IMR-90 (cell line): Measurements from ENCODE around the gene SLC37A1. TPM values are rescaled to one million over a fixed set of nuclear protein-coding genes. Genes with fewer than 3 reads are reported as not detected.

ENCODE experiments used
- ATAC-seq: fragments of 200-7000 bp; cut with Tn5 transposase; 2 replicates; pipeline ENCODE4 v1.9.1; 2020; ENCODE audit warnings: low read depth, mild to moderate bottlenecking, moderate library complexity
- BruUV-seq: library from RNA; stranded (reverse); fragments of 400-500 nt; replicated peaks from 2 replicates; lab custom pipeline; 2021; lab: Mats Ljungman, UMichigan
- CTCF ChIA-PET: fragments of 300-600 bp; formaldehyde crosslinking; extraction: SDS; loops from one replicate; lab custom pipeline; 2021; ENCODE audit warnings: antibody characterized with exemption; lab: Yijun Ruan, JAX
- POLR2A ChIA-PET: fragments of 300-600 bp; sonication (Branson Sonifier 250); formaldehyde crosslinking; loops from one replicate; lab custom pipeline; 2022; ENCODE audit warnings: antibody characterized with exemption; ENCODE audit not compliant: unreplicated experiment; lab: Charles Lee
- DNase-seq: peaks from one replicate; pipeline ENCODE4 v3.0.0; 2013
- H2AFZ ChIP-seq: replicated peaks from 2 replicates; pipeline ENCODE3; 2013; ENCODE audit warnings: low read length, mild to moderate bottlenecking; ENCODE audit not compliant: poor library complexity
- H2AK5ac ChIP-seq: 2 replicates; pipeline ENCODE4 v1.6.1; 2013; ENCODE audit warnings: low read depth, low read length, inconsistent platforms
- H2AK9ac ChIP-seq: replicated peaks from 2 replicates; pipeline ENCODE3; 2013; ENCODE audit warnings: mild to moderate bottlenecking, low read depth, low read length, moderate library complexity; ENCODE audit not compliant: poor library complexity
- H2BK120ac ChIP-seq: 2 replicates; pipeline ENCODE4 v1.6.1; 2013; ENCODE audit warnings: low read depth, low read length, inconsistent platforms
- H2BK15ac ChIP-seq: 3 replicates; pipeline ENCODE4 v1.6.1; 2013; ENCODE audit warnings: low read depth, low read length, inconsistent platforms
- H2BK20ac ChIP-seq: 2 replicates; pipeline ENCODE4 v1.6.1; 2013; ENCODE audit warnings: low read depth, mild to moderate bottlenecking, inconsistent platforms, low read length, moderate library complexity
- H2BK5ac ChIP-seq: 2 replicates; pipeline ENCODE4 v1.6.1; 2013; ENCODE audit warnings: mild to moderate bottlenecking, low read depth, low read length, inconsistent platforms; ENCODE audit not compliant: poor library complexity, severe bottlenecking
- H3K14ac ChIP-seq: replicated peaks from 2 replicates; pipeline ENCODE4 v1.6.1; 2013; ENCODE audit warnings: low read depth, low read length, inconsistent platforms
- H3K18ac ChIP-seq: 2 replicates; pipeline ENCODE4 v1.6.1; 2013; ENCODE audit warnings: low read depth, low read length, control low read depth
- H3K23ac ChIP-seq: 2 replicates; pipeline ENCODE4 v1.6.1; 2013; ENCODE audit warnings: low read depth, low read length, inconsistent platforms
- H3K27ac ChIP-seq: 2 replicates; pipeline ENCODE4 v1.5.1; 2013; ENCODE audit warnings: mild to moderate bottlenecking, control low read depth, low read length; ENCODE audit not compliant: insufficient read depth
- H3K27me3 ChIP-seq: 2 replicates; pipeline ENCODE4 v1.6.1; 2013; ENCODE audit warnings: low read length; ENCODE audit not compliant: control insufficient read depth, insufficient read depth
- H3K36me3 ChIP-seq: 2 replicates; pipeline ENCODE4 v1.6.1; 2013; ENCODE audit warnings: low read length, mixed read lengths; ENCODE audit not compliant: control insufficient read depth, insufficient read depth
- H3K4ac ChIP-seq: 2 replicates; pipeline ENCODE4 v1.6.1; 2013; ENCODE audit warnings: low read depth, low read length, inconsistent platforms
- H3K4me1 ChIP-seq: 2 replicates; pipeline ENCODE4 v1.6.1; 2013; ENCODE audit warnings: low read length, mixed read lengths; ENCODE audit not compliant: control insufficient read depth, insufficient read depth
- H3K4me2 ChIP-seq: 2 replicates; pipeline ENCODE4 v1.6.1; 2013; ENCODE audit warnings: low read depth, mild to moderate bottlenecking, control low read depth, low read length, moderate library complexity
- H3K4me3 ChIP-seq: 2 replicates; pipeline ENCODE4 v1.5.1; 2013; ENCODE audit warnings: low read depth, mild to moderate bottlenecking, control low read depth, low read length, moderate library complexity; ENCODE audit not compliant: insufficient read depth
- H3K56ac ChIP-seq: 2 replicates; pipeline ENCODE4 v1.6.1; 2013; ENCODE audit warnings: low read length, inconsistent platforms; ENCODE audit not compliant: insufficient read depth; ENCODE audit errors: extremely low read depth
- H3K79me1 ChIP-seq, 2 experiments: 2 replicates each; pipeline ENCODE4 v1.6.1; 2013; ENCODE audit warnings: low read length in 2 of 2, inconsistent platforms in 1 of 2, low read depth in 1 of 2
- H3K9ac ChIP-seq: 2 replicates; pipeline ENCODE4 v1.6.1; 2013; ENCODE audit warnings: low read depth, low read length, control low read depth
- H3K9me1 ChIP-seq: 2 replicates; pipeline ENCODE4 v1.6.1; 2013; ENCODE audit warnings: low read length, inconsistent platforms; ENCODE audit not compliant: insufficient read depth
- H3K9me3 ChIP-seq: 2 replicates; pipeline ENCODE4 v1.6.1; 2013; ENCODE audit warnings: low read length; ENCODE audit not compliant: control insufficient read depth, insufficient read depth
- H4K20me1 ChIP-seq: 2 replicates; pipeline ENCODE4 v1.6.1; 2013; ENCODE audit warnings: low read length, inconsistent platforms; ENCODE audit not compliant: insufficient read depth
- H4K5ac ChIP-seq: 2 replicates; pipeline ENCODE4 v1.6.1; 2013; ENCODE audit warnings: mild to moderate bottlenecking, low read depth, low read length, control low read depth
- H4K8ac ChIP-seq, 2 experiments: 2 replicates each; pipeline ENCODE4 v1.6.1; 2013; ENCODE audit warnings: low read depth in 2 of 2, low read length in 2 of 2, control low read depth in 1 of 2, inconsistent platforms in 1 of 2
- H4K91ac ChIP-seq: 2 replicates; pipeline ENCODE4 v1.6.1; 2013; ENCODE audit warnings: low read depth, low read length, inconsistent platforms; ENCODE audit not compliant: insufficient read depth
- BHLHE40 ChIP-seq: fragments of 150-350 bp; IDR thresholded peaks from 2 replicates; pipeline ENCODE4 v1.6.1; 2016; ENCODE audit warnings: mild to moderate bottlenecking, low read depth, low read length
- CEBPB ChIP-seq: IDR thresholded peaks from 2 replicates; pipeline ENCODE4 v1.6.1; 2012; ENCODE audit warnings: low read depth, low read length, improper control_type of control experiment
- CTCF ChIP-seq: conservative IDR thresholded peaks from 2 replicates; pipeline ENCODE4 v1.5.1; 2012; ENCODE audit warnings: mild to moderate bottlenecking, low read depth, low read length, improper control_type of control experiment
- FOS ChIP-seq: fragments of 150-350 bp; IDR thresholded peaks from 2 replicates; pipeline ENCODE4 v1.6.1; 2016; ENCODE audit warnings: low read depth, low read length
- POLR2A ChIP-seq: IDR thresholded peaks from 2 replicates; pipeline ENCODE4 v1.6.1; 2012; ENCODE audit warnings: mild to moderate bottlenecking, low read depth, low read length
- RAD21 ChIP-seq: IDR thresholded peaks from 2 replicates; pipeline ENCODE4 v1.6.1; 2012; ENCODE audit warnings: low read length, improper control_type of control experiment
- SMC3 ChIP-seq: fragments of 150-350 bp; IDR thresholded peaks from 2 replicates; pipeline ENCODE4 v1.6.1; 2016; ENCODE audit warnings: low read depth, mild to moderate bottlenecking, antibody characterized with exemption, low read length, moderate library complexity
- WGBS, 2 experiments: methylation state at CpG; one replicate each; pipeline versions ENCODE4 v1.1.5 to v1.1.7; 2013; ENCODE audit warnings: missing lambda C conversion rate in 2 of 2; ENCODE audit not compliant: insufficient read length in 1 of 2; ENCODE audit errors: extremely low coverage in 2 of 2; 5-methylcytosine and 5-hydroxymethylcytosine counted together
- dilution Hi-C: fragments of 300-500 bp; cut with HindIII; formaldehyde crosslinking; loops from one replicate; pipeline ENCODE4 v1.14.3; 2018; ENCODE audit warnings: low sequenced_read_pairs; ENCODE audit not compliant: unreplicated experiment
- in situ Hi-C: fragments of 300-500 bp; cut with MboI; formaldehyde crosslinking; loops from 3 replicates; pipeline ENCODE4 v1.14.3; 2019; ENCODE audit warnings: low sequenced_read_pairs, inconsistent platforms, mixed read lengths
- intact Hi-C: fragments of 100-400 bp; cut with micrococcal nuclease; formaldehyde crosslinking; loops from 2 replicates; pipeline ENCODE4 v1.10.0; 2022
- polyA plus RNA-seq, 3 experiments: library from polyadenylated mRNA; depleted of rRNA; stranded (reverse); fragments of >200 nt; gene quantifications; 2 replicates each; pipeline ENCODE4 v1.2.3, GENCODE V29; 2012; ENCODE audit warnings: low replicate concordance in 1 of 3
- total RNA-seq: library from RNA; depleted of rRNA; stranded (reverse); fragments of >200 nt; gene quantifications from 2 replicates; pipeline ENCODE4 v1.2.3, GENCODE V29; 2012

Gene SLC37A1
- total and polyA plus RNA-seq, 2 of the 4 experiments (the other 2 are of a cell fraction) = 0.36 to 0.48 TPM

GRCh38 chr21:42593007-42593814 lies 79.6 kb downstream of the SLC37A1 start:
- Histone ChIP-seq H3K14ac (no peak overlapping the region), H3K27me3 (peaks cover 9% of the 10 kb centered on the region; the same call in 1 of the 2 replicates), H2BK20ac (no peak overlapping the region), H4K20me1 (no peaks in the 10 kb centered on the region), H3K23ac (no peak overlapping the region), H4K5ac (no peak overlapping the region), H3K4me2 (peak overlapping the region; percentile 71; the same call in 1 of the 2 replicates), H4K91ac (no peak overlapping the region), H3K4me3 (no peak overlapping the region), H3K9me3 (peaks cover 2% of the 10 kb centered on the region; the same call in 1 of the 2 replicates), H3K9me1 (no peaks in the 10 kb centered on the region), H2AK9ac (peak overlapping the region; percentile 82), H3K27ac (no peak overlapping the region), H4K8ac (no peak overlapping the region), H3K56ac (no peak overlapping the region), H3K18ac (no peak overlapping the region), H2BK120ac (no peak overlapping the region), H3K4ac (no peak overlapping the region), H2BK15ac (no peak overlapping the region), H3K79me1 (no peaks in the 10 kb centered on the region), H3K36me3 (no peaks in the 10 kb centered on the region), H2BK5ac (no peak overlapping the region), H2AK5ac (no peak overlapping the region), H3K9ac (no peak overlapping the region), H2AFZ (peak overlapping the region; percentile 82), H3K4me1 (no peaks in the 10 kb centered on the region)
- ATAC-seq (peak; percentile 98), DNase-seq (peak; percentile 26)
- WGBS, 2 experiments = 44% methylated on average over 5 of the region's 33 CpGs; no CpG with 5 or more reads in 1 of the 2 experiments
- no peak for TF ChIP-seq POLR2A
- TF ChIP-seq FOS = no peak
- no peak for TF ChIP-seq BHLHE40
- peak; percentile 64 for TF ChIP-seq CTCF
- peak; percentile 66 for TF ChIP-seq SMC3
- peak; percentile 79 for TF ChIP-seq RAD21
- TF ChIP-seq CEBPB = no peak
- in situ Hi-C loops (no loop called here), dilution Hi-C loops (no loop called here), intact Hi-C loops (loop anchor here (2.0 kb wide), 1 partner anchor 226 kb away; no protein-coding TSS in a partner anchor)
- no TSS peak for BruUV-seq
- POLR2A ChIA-PET = no interaction called here
- CTCF ChIA-PET = interaction anchor here (0.8 to 1.9 kb wide), 5 partner anchors 14 to 225 kb away, joined by 3 to 17 read pairs (median 3); no protein-coding TSS in a partner anchor
